Testis (tissue), 2 donors: Measurements from ENCODE around the gene RUVBL1.

Experiments
- CTCF ChIP-seq, 3 experiments: fragments of 450-650 bp in 2 of 3; fragments of 200-600 bp in 1 of 3; sonication (generic) in 1 of 3; IDR thresholded peaks; one replicate each; pipeline ENCODE4 v1.5.1; 2016 to 2019; ENCODE audit warnings: antibody characterized with exemption in 3 of 3, mild to moderate bottlenecking in 2 of 3, moderate library complexity in 1 of 3
- POLR2A ChIP-seq: fragments of 450-650 bp; IDR thresholded peaks from one replicate; pipeline ENCODE4 v1.6.1; 2017; ENCODE audit warnings: antibody characterized with exemption, mild to moderate bottlenecking, moderate library complexity

- TF ChIP-seq CTCF (IDR thresholded peaks at IDR 0.05) (no peak), POLR2A (no peak)
These were observed 45.2 kb upstream of the RUVBL1 start for GRCh38 chr3:128168836-128169235.
